Measurements from ENCODE around the gene DEFB121.

The DEFB121 gene

GRCh38 chr20:31394900-31395299, 11.1 kb downstream of the DEFB121 start:
- TF ChIP-seq SPI1 (IDR thresholded peaks at IDR 0.05; ENCODE audit: borderline replicate concordance, low read depth) (no peak), POLR2AphosphoS5 (IDR thresholded peaks at IDR 0.05; ENCODE audit: low read depth) (no peak), GABPA (IDR thresholded peaks at IDR 0.05; ENCODE audit: low read depth) (no peak), CTCF (IDR thresholded peaks at IDR 0.05; ENCODE audit: insufficient read depth, low read length) (no peak), REST (IDR thresholded peaks at IDR 0.05; ENCODE audit: insufficient replicate concordance, low read depth) (no peak)
- DNase-seq (ENCODE audit: low read depth in 1 of 2, low spot score in 1 of 2) = no peak
- Histone ChIP-seq H3K4me3 (replicated peaks; ENCODE audit: insufficient read depth, low read length) (no peak overlapping the region), H3K27ac (replicated peaks) (no peak overlapping the region), H3K27me3 (ENCODE audit: insufficient read depth, poor library complexity, severe bottlenecking) (no peaks in the 10 kb centered on the region)

- Histone ChIP-seq H3K27ac (replicated peaks) (no peak overlapping the region), H3K4me3 (replicated peaks; ENCODE audit: insufficient read depth, low read length) (no peak overlapping the region), H3K27me3 (ENCODE audit: insufficient read depth, poor library complexity, severe bottlenecking) (no peaks in the 10 kb centered on the region)
- TF ChIP-seq CTCF (IDR thresholded peaks at IDR 0.05; ENCODE audit: insufficient read depth, low read length) (no peak), SPI1 (IDR thresholded peaks at IDR 0.05; ENCODE audit: borderline replicate concordance, low read depth) (no peak), POLR2AphosphoS5 (IDR thresholded peaks at IDR 0.05; ENCODE audit: low read depth) (no peak), GABPA (IDR thresholded peaks at IDR 0.05; ENCODE audit: low read depth) (no peak), REST (IDR thresholded peaks at IDR 0.05; ENCODE audit: insufficient replicate concordance, low read depth) (no peak)
- DNase-seq (ENCODE audit: low read depth in 1 of 2, low spot score in 1 of 2) = no peak
Observed at GRCh38 chr20:31392836-31393235, 13.2 kb downstream of the DEFB121 start.

- DNase-seq (ENCODE audit: low read depth in 1 of 2, low spot score in 1 of 2) = no peak
- Histone ChIP-seq H3K27ac (replicated peaks) (no peak within 1 kb of the TSS), H3K27me3 (ENCODE audit: insufficient read depth, poor library complexity, severe bottlenecking) (no peaks in the 10 kb centered on the region), H3K4me3 (replicated peaks; ENCODE audit: insufficient read depth, low read length) (no peak within 1 kb of the TSS)
- TF ChIP-seq GABPA (IDR thresholded peaks at IDR 0.05; ENCODE audit: low read depth) (no peak), CTCF (IDR thresholded peaks at IDR 0.05; ENCODE audit: insufficient read depth, low read length) (no peak), POLR2AphosphoS5 (IDR thresholded peaks at IDR 0.05; ENCODE audit: low read depth) (no peak), REST (IDR thresholded peaks at IDR 0.05; ENCODE audit: insufficient replicate concordance, low read depth) (no peak), SPI1 (IDR thresholded peaks at IDR 0.05; ENCODE audit: borderline replicate concordance, low read depth) (no peak)
Observed at GRCh38 chr20:31390490-31390889, 15.5 kb downstream of the DEFB121 start, which contains the start of gene DEFB119. Gene DEFB119, minus strand, starts transcription at chr20:31390590. Its CDS starts 107 bp downstream, at chr20:31390483.
